Epithelial cell of prostate (primary cell): Measurements from ENCODE around the gene BRSK2.
"Not testable (repeated sequence)": the region's sequence is repeated elsewhere in the genome, so short reads cannot be mapped to it uniquely, and the experiment has no call there.

Experiments used
- DNase-seq: peaks from one replicate; pipeline ENCODE4 v3.0.0-alpha.2; 2011; ENCODE audit warnings: low read depth, low spot score
- H3K27ac ChIP-seq: fragments of 450-650 bp; 2 replicates; pipeline ENCODE4 v1.5.1; 2017; ENCODE audit warnings: mild to moderate bottlenecking

Gene BRSK2

DNA sequence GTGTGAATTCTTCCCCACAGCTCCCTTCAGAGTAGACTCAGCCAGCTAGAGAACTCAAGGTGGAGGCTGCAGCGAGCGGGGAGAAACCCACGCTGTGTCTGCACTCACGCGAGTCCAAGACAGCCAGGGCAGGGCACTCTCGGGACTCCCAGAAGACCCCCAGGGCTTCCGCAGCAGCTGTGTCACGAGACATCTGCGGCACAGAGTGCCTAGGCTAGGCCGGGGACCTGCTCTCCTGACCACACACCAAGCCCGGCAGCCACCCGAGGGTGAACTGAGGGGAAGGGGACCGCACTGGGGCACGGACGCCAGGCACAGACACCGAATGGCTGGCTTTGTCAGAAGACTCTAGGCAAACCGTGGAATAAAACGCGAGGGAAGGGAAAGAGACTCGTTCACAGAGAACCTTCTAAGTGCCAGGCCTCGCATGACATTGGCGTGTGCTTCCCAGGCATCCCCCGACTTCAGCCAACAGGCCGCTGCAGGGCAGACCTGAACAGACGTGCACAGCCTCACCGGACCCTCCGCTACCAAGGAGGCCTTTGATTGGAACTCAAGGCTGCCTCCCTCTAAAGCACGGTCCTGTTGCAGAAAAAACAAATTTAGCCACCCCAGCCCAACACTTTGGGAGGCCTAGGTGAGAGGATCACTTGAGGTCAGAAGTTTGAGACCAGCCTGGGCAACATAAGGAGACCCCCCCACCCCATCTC, 115.0 kb downstream of the BRSK2 start:
- DNase-seq: no peak
- H3K27ac ChIP-seq: no peak overlapping the region

GRCh38 chr11:1505480-1505879, 115.7 kb downstream of the BRSK2 start:
- no peak for DNase-seq

GRCh38 chr11:1506981-1507380, 117.2 kb downstream of the BRSK2 start:
- DNase-seq: no peak

More at GRCh38 chr11:1505480-1505879, 115.7 kb downstream of the BRSK2 start:
- H3K27ac ChIP-seq: no peak overlapping the region

GRCh38 chr11:1507381-1508140, 117.8 kb downstream of the BRSK2 start:
- no peak overlapping the region for H3K27ac ChIP-seq
- no peak for DNase-seq

More at GRCh38 chr11:1506981-1507380, 117.2 kb downstream of the BRSK2 start:
- no peak overlapping the region for H3K27ac ChIP-seq

GRCh38 chr11:1508491-1508891, 118.8 kb downstream of the BRSK2 start:
- DNase-seq: no peak
- no peak overlapping the region for H3K27ac ChIP-seq

DNA sequence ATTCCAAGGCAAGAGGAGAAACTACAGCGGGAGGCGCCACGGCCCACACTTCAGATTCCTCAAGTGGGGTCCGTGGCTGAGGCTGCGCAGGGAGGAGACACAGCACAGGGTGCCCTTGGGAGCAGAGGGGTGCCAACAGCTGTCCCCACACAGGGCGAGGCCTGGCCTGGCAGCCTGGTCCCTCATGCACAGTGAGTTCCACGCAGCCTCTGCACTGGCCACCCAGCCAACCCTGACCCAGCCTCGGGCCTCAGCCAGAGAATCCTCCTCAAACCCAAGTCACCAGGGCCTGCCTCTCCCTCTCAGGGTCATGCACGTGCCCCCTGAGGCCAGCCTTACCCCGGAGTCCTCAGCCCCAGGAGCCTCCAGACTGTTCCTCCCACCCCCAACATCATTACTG, 119.3 kb downstream of the BRSK2 start:
- no peak overlapping the region for H3K27ac ChIP-seq
- DNase-seq: no peak

- no peak for DNase-seq
- no peak overlapping the region for H3K27ac ChIP-seq
Measured at GRCh38 chr11:1509626-1510255, 120.0 kb downstream of the BRSK2 start.

DNA sequence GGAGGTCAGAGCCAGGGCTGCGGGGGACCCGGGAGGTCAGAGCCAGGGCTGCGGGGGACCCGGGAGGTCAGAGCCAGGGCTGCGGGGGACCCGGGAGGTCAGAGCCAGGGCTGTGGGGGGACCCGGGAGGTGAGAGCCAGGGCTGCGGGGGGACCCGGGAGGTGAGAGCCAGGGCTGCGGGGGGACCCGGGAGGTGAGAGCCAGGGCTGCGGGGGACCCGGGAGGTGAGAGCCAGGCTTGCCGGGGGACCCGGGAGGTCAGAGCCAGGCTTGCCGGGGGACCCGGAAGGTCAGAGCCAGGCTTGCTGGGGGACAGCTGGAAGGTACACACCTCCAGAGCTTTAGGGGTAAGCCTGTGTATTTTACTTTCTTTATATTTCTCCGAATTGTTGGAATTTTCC, 120.6 kb downstream of the BRSK2 start:
- DNase-seq, H3K27ac ChIP-seq: not testable (repeated sequence)

GRCh38 chr11:1510928-1511327, 121.2 kb downstream of the BRSK2 start:
- no peak for DNase-seq
- no peak overlapping the region for H3K27ac ChIP-seq

DNA sequence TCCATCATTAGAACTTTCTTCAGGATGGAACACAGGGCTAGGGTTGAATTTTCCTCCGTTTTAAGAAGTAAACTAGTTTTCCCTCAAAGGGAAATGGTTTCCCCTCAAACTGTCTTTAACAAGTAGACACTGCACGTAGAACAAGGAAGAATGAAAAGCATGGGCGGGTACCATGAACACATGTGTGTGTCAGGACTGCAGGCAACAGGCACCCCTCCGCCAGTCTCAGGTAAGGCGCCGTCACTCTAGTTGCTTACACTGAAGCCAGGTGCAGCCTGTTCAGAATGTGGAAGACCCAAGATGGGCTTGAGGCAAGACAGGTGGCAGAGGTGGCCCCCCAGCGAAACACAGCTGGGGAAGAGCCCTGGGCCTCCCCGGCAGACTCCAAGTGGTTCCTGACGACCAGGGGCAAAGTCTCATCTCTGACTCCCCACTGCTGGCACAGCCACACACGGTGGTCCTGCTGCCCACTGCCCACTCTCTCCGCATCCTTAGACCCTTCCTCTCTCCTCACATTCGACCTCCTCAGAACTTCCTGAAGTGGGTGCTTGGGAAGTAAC, 122.3 kb downstream of the BRSK2 start:
- DNase-seq: no peak
- H3K27ac ChIP-seq: no peak overlapping the region
